ENCODE measurements around the gene EIF2S2. TPM values are rescaled to one million over a fixed set of nuclear protein-coding genes. Genes with fewer than 3 reads are reported as not detected.

The EIF2S2 gene
- total RNA-seq, 1 donor from 2014 or later, result 34.6 TPM

- no peak for DNase-seq (ENCODE audit: extremely low spot score in 2 of 2)
- Histone ChIP-seq H3K27me3 (no peaks in the 10 kb centered on the region), H3K36me3 (peaks cover 0 to 69% of the 10 kb centered on the region in 2 donors), H3K9me3 (no peaks in the 10 kb centered on the region), H3K4me1 (peaks cover 12% of the 10 kb centered on the region), H3K4me3 (no peak overlapping the region), H3K27ac (no peak overlapping the region)
- intact Hi-C loops (cut with DNase I), result no loop called here
- no peak for TF ChIP-seq POLR2AphosphoS5 (IDR thresholded peaks at IDR 0.05; ENCODE audit: insufficient read depth in 1 of 2, low read depth in 1 of 2)
- TF ChIP-seq POLR2A (IDR thresholded peaks at IDR 0.05), result no peak
- TF ChIP-seq CTCF (IDR thresholded peaks at IDR 0.05), result no peak
These were observed 33.5 kb downstream of the EIF2S2 start for GRCh38 chr20:34078540-34078939.

- TF ChIP-seq CTCF (IDR thresholded peaks at IDR 0.05) (no peak), POLR2A (IDR thresholded peaks at IDR 0.05) (no peak), POLR2AphosphoS5 (IDR thresholded peaks at IDR 0.05; ENCODE audit: insufficient read depth in 1 of 2, low read depth in 1 of 2) (no peak)
- DNase-seq (ENCODE audit: extremely low spot score in 2 of 2), result no peak
- intact Hi-C loops (cut with DNase I), result no loop called here
- Histone ChIP-seq H3K27me3 (no peaks in the 10 kb centered on the region), H3K27ac (no peak overlapping the region), H3K36me3 (peaks cover 0 to 74% of the 10 kb centered on the region in 2 donors), H3K9me3 (no peaks in the 10 kb centered on the region), H3K4me1 (no peaks in the 10 kb centered on the region), H3K4me3 (no peak overlapping the region)
These were observed 35.1 kb downstream of the EIF2S2 start for GRCh38 chr20:34076952-34077351.

- Histone ChIP-seq H3K4me3 (no peak overlapping the region), H3K4me1 (no peaks in the 10 kb centered on the region), H3K9me3 (no peaks in the 10 kb centered on the region), H3K27ac (no peak overlapping the region), H3K36me3 (peaks cover 0 to 70% of the 10 kb centered on the region in 2 donors), H3K27me3 (no peaks in the 10 kb centered on the region)
- TF ChIP-seq POLR2A (IDR thresholded peaks at IDR 0.05) (no peak), CTCF (IDR thresholded peaks at IDR 0.05) (no peak), POLR2AphosphoS5 (IDR thresholded peaks at IDR 0.05; ENCODE audit: insufficient read depth in 1 of 2, low read depth in 1 of 2) (no peak)
- no peak for DNase-seq (ENCODE audit: extremely low spot score in 2 of 2)
- intact Hi-C loops (cut with DNase I), result no loop called here
These were observed 36.4 kb downstream of the EIF2S2 start for GRCh38 chr20:34075647-34076046.

GRCh38 chr20:34074101-34074760 lies 37.8 kb downstream of the EIF2S2 start:
- no peak overlapping the region for H3K27ac ChIP-seq
- no peak overlapping the region for H3K4me3 ChIP-seq
- H3K4me1 ChIP-seq, result peaks cover 9% of the 10 kb centered on the region
- DNase-seq (ENCODE audit: extremely low spot score in 2 of 2), result no peak
- H3K27me3 ChIP-seq, result no peaks in the 10 kb centered on the region
- intact Hi-C loops (cut with DNase I), result loop anchor here (5.0 kb wide), 1 partner anchor 212 kb away; no protein-coding TSS in a partner anchor
- H3K36me3 ChIP-seq, result peaks cover 0 to 57% of the 10 kb centered on the region in 2 donors
- TF ChIP-seq POLR2AphosphoS5 (IDR thresholded peaks at IDR 0.05; ENCODE audit: insufficient read depth in 1 of 2, low read depth in 1 of 2) (no peak), CTCF (IDR thresholded peaks at IDR 0.05) (no peak), POLR2A (IDR thresholded peaks at IDR 0.05) (no peak)
- H3K9me3 ChIP-seq, result no peaks in the 10 kb centered on the region

GRCh38 chr20:34072778-34073177 lies 39.3 kb downstream of the EIF2S2 start:
- intact Hi-C loops (cut with DNase I), result loop anchor here (5.0 kb wide), 1 partner anchor 210 kb away; no protein-coding TSS in a partner anchor
- Histone ChIP-seq H3K9me3 (no peaks in the 10 kb centered on the region), H3K27me3 (no peaks in the 10 kb centered on the region), H3K4me1 (peaks cover 23% of the 10 kb centered on the region), H3K4me3 (no peak overlapping the region), H3K27ac (no peak overlapping the region), H3K36me3 (peaks cover 0 to 43% of the 10 kb centered on the region in 2 donors)
- DNase-seq (ENCODE audit: extremely low spot score in 2 of 2), result no peak
- TF ChIP-seq POLR2AphosphoS5 (IDR thresholded peaks at IDR 0.05; ENCODE audit: insufficient read depth in 1 of 2, low read depth in 1 of 2) (no peak), CTCF (IDR thresholded peaks at IDR 0.05) (no peak), POLR2A (IDR thresholded peaks at IDR 0.05) (no peak)

Measured in vagina (tissue), 2 donors.